Measurements from ENCODE around the gene FOXB1.

FOXB1 gene

DNA sequence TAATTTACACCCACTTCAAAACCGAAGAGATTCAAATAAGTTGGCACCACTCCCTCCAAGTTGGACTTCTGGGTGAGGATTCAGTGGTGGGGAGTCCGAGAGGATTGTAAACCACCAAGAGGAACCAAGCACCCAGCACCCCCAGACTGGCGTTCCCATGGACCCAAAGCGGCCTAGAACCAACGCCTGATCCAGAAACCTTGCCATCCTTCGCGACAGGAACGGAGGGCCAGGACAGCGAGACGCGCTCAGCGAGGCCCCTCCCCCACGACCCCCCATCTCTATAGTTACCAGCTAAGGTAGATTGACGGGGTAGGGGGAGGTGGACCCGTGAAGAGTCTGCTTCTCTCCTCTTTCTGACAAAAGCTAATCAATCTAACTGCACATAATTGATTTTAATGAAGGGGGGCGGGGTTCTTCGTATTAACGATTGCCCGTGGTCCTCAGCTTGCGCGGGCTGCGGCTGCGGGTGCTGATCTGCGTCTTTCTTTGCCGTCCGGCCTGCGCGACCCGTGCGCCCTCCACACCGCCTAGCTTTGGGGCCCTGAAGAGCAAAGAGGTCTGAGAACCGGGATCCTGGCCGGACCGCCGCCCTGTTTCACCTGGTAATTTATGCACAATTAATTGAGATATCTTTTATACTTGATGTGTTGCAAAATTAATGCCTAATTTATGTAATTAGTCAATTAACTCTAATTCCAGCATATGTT, 10.9 kb upstream of the FOXB1 start:
- H3K36me3 Mint-ChIP-seq (ENCODE audit: low read depth) = no peaks in the 10 kb centered on the region
- H3K27me3 Mint-ChIP-seq (ENCODE audit: low read depth, poor library complexity) = peaks cover 39% of the 10 kb centered on the region
- TF ChIP-seq, protein P1, sequence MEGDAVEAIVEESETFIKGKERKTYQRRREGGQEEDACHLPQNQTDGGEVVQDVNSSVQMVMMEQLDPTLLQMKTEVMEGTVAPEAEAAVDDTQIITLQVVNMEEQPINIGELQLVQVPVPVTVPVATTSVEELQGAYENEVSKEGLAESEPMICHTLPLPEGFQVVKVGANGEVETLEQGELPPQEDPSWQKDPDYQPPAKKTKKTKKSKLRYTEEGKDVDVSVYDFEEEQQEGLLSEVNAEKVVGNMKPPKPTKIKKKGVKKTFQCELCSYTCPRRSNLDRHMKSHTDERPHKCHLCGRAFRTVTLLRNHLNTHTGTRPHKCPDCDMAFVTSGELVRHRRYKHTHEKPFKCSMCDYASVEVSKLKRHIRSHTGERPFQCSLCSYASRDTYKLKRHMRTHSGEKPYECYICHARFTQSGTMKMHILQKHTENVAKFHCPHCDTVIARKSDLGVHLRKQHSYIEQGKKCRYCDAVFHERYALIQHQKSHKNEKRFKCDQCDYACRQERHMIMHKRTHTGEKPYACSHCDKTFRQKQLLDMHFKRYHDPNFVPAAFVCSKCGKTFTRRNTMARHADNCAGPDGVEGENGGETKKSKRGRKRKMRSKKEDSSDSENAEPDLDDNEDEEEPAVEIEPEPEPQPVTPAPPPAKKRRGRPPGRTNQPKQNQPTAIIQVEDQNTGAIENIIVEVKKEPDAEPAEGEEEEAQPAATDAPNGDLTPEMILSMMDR (IDR thresholded peaks at IDR 0.05) = no peak
- H3K4me1 Mint-ChIP-seq = peaks cover 68% of the 10 kb centered on the region
- DNase-seq = no peak
- H3K4me3 Mint-ChIP-seq = no peak overlapping the region
- no peak overlapping the region for H3K27ac Mint-ChIP-seq
- no peaks in the 10 kb centered on the region for H3K9me3 Mint-ChIP-seq

DNA sequence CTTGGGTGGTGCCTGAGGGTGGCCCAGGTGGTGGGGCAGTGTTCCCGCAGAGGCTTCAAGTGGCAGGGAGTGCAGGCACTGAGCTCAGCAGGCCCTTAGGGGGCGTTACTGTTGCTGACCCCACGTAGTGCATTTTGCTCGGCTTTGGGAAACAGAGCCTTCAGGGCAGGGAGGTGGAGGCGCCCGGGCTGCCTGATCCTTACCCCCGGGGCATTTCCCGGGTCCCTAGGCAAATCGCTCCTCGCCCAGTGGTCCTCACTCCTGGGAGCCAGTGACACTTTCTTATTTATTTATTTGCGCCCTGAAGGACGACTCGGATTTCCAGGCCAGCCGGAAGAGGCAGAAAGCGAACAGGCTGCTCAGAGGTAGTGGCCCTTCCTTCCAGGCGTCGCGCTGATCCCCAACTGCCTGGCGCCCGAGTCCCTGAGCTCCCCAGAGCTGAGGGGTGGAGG, 10.1 kb upstream of the FOXB1 start:
- peaks cover 36% of the 10 kb centered on the region for H3K27me3 Mint-ChIP-seq (ENCODE audit: low read depth, poor library complexity)
- peak overlapping the region; percentile 93 for H3K4me3 Mint-ChIP-seq
- peaks cover 75% of the 10 kb centered on the region for H3K4me1 Mint-ChIP-seq
- H3K9me3 Mint-ChIP-seq = no peaks in the 10 kb centered on the region
- no peak overlapping the region for H3K27ac Mint-ChIP-seq
- no peaks in the 10 kb centered on the region for H3K36me3 Mint-ChIP-seq (ENCODE audit: low read depth)
- DNase-seq = peak; percentile 48
- TF ChIP-seq, protein P1 (IDR thresholded peaks at IDR 0.05) = peak; percentile 51

DNA sequence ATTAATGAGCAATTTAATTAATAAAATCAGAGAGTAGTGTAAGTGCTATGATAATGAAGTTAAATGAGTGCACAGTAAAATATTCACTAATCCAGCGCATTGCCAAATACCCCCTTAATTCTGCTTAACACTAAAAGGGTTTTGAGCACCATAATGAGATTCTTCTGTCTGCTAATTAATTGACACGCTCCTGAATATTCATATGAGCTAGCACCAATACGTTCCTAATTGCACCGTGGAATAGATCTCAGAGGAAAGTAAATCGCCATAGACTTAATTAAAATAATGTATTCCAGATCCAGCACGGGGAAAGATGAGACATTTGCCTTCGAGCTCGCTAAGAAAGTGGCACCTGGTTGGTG, 9.6 kb upstream of the FOXB1 start:
- Mint-ChIP-seq H3K4me3 (peak overlapping the region; percentile 93), H3K36me3 (ENCODE audit: low read depth) (no peaks in the 10 kb centered on the region), H3K4me1 (peaks cover 81% of the 10 kb centered on the region), H3K27ac (no peak overlapping the region), H3K27me3 (ENCODE audit: low read depth, poor library complexity) (peaks cover 36% of the 10 kb centered on the region), H3K9me3 (no peaks in the 10 kb centered on the region)
- DNase-seq = no peak
- TF ChIP-seq, protein P1 (IDR thresholded peaks at IDR 0.05) = no peak

DNA sequence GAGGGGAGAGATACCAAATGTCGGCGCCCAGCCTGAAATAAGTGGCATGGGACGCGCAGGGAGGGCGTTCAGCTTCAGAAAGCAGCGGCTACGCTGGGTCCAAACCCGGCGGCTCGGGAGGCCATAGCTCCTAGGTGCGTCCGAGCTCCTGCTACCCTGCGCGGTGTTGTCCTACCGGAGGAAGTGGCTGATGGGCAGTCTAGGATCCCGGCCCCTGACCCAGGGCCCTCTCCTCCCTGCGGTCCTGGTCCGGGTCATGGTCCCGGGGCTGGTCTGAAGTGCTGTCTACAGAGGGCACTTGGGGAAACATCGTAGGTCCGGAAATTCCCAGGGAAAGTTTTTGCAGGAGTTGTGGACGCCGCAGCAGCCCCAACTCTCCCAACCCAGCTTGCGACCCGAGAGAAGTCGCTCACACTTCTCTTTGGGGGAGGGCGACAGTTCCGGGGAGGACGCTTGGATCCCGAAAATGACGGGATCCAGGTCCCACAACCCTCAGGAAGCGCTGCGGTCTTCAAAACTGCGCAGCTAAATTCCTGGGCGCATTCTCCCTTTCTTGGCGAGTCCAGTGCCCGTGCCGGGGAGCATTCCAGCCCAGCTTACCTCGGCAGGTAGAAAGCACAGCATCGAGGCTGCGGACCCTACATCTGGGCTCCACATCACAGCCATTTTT, 9.1 kb upstream of the FOXB1 start:
- peaks cover 86% of the 10 kb centered on the region for H3K4me1 Mint-ChIP-seq
- H3K36me3 Mint-ChIP-seq (ENCODE audit: low read depth) = no peaks in the 10 kb centered on the region
- H3K27me3 Mint-ChIP-seq (ENCODE audit: low read depth, poor library complexity) = peaks cover 36% of the 10 kb centered on the region
- no peak overlapping the region for H3K27ac Mint-ChIP-seq
- H3K9me3 Mint-ChIP-seq = no peaks in the 10 kb centered on the region
- TF ChIP-seq, protein P1 (IDR thresholded peaks at IDR 0.05) = no peak
- peak overlapping the region; percentile 93 for H3K4me3 Mint-ChIP-seq
- peak; percentile 57 for DNase-seq

DNA sequence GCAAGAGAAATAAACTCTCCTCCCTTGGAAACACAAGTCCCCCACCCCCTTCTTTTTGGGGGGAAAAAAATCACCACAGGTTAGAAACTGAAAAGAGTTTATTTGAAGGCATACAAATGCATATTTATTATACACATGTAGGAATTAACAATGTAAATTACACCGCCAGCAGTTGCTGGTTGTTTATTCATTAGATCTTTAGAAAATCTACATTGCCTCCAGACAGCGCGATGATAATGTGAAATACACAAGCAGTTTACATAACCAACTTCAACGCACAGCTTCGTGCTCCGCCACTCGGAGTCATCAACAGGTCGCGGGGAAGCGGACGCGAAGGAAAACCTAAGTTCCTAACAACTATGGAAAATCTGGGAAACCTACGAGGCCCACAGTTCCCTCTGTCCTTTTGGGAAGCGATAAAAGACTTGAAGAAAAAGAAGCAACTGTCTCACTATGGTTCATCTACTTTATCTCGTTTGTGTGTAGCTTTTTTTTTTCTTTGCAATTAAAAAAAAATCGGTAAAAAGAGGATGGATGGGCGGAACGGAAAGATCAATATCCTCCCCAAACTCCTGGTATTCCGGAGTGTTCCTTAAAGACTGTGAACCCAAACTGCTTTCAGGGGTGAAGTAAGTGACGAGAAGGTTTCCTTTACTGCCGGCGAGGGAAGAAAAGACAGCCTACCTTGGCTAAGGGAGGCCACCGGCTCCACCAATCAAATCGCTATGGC, 8.4 kb upstream of the FOXB1 start:
- no peaks in the 10 kb centered on the region for H3K36me3 Mint-ChIP-seq (ENCODE audit: low read depth)
- DNase-seq = no peak
- no peak overlapping the region for H3K27ac Mint-ChIP-seq
- H3K27me3 Mint-ChIP-seq (ENCODE audit: low read depth, poor library complexity) = peaks cover 43% of the 10 kb centered on the region
- H3K4me1 Mint-ChIP-seq = peaks cover 92% of the 10 kb centered on the region
- peak overlapping the region; percentile 93 for H3K4me3 Mint-ChIP-seq
- no peaks in the 10 kb centered on the region for H3K9me3 Mint-ChIP-seq
- TF ChIP-seq, protein P1 (IDR thresholded peaks at IDR 0.05) = no peak

Data from nephron progenitor cell (in vitro differentiated cells).